Fibroblast of pulmonary artery (primary cell): ENCODE data around the gene ITGA3.

Experiments
- DNase-seq: peaks from one replicate; pipeline ENCODE4 v3.0.0-alpha.2; 2010; ENCODE audit warnings: low read depth
- H3K4me3 ChIP-seq: replicated peaks from 2 replicates; pipeline ENCODE4 v1.5.1; 2011; ENCODE audit warnings: low read depth, mild to moderate bottlenecking, control low read depth, low read length, moderate library complexity
- CTCF ChIP-seq: IDR thresholded peaks from 2 replicates; pipeline ENCODE4 v1.5.1; 2011; ENCODE audit warnings: mild to moderate bottlenecking, control low read depth, low read length, inconsistent platforms; ENCODE audit errors: missing control alignments

ITGA3 gene

DNA sequence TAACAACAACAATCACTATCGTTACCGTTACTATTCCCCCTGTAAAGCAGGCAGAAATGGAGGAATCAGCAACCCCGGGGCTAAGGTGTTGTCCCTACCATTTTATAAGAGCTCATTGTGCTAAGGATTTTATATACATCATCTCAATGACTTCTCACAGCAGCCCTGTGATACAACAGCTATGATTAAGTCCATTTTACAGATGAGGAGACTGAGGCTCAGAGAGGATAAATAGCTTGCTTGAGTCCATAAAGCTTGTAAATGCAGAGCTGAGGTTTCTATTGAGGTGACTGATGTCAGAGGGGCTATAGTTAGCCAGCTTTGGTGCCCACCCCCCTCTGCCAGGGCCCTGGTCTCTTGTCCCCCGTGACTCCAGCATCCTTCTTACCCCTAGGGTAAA is 22.5 kb downstream of the ITGA3 start:
- DNase-seq = no peak
- no peak for TF ChIP-seq CTCF
- no peak overlapping the region for H3K4me3 ChIP-seq

GRCh38 chr17:50079334-50080095 is 23.6 kb downstream of the ITGA3 start:
- no peak overlapping the region for H3K4me3 ChIP-seq
- TF ChIP-seq CTCF = peak; percentile 66
- DNase-seq = peak; percentile 46

DNA sequence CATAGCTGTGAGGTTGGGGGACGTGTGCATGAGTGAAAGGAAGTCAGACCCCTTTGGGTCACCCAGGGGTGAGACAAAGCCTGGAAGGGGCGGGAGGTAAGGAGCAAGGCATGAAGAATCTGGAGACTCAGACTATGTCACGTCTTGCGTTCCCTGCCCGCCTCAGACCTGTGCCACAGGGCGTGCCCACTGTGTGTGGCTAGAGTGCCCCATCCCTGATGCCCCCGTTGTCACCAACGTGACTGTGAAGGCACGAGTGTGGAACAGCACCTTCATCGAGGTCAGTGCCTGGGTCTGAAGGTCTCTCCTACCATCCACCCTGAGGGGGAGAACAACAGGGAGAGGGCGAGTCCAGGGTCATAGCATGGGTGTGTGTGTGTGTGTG is 24.2 kb downstream of the ITGA3 start:
- no peak overlapping the region for H3K4me3 ChIP-seq
- TF ChIP-seq CTCF = no peak
- no peak for DNase-seq

DNA sequence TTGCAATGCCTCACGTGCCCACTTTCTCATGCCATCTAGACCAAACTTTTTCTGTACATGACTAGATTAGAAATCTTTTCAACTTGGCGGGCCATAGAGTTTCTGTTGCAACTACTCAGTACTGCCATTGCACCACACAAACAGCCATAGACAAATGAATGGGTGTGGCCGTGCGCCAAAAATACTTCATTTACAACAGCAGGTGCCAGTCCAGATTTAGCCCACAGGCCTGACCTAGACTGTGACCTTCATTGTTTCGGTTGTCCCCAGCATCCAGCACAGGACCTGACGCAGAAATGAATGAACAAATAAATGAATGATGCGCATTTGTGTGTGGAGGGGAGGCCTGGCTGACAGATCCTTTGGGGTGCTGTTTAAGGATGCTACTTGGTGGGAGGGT is 24.9 kb downstream of the ITGA3 start:
- no peak for TF ChIP-seq CTCF
- no peak overlapping the region for H3K4me3 ChIP-seq

DNA sequence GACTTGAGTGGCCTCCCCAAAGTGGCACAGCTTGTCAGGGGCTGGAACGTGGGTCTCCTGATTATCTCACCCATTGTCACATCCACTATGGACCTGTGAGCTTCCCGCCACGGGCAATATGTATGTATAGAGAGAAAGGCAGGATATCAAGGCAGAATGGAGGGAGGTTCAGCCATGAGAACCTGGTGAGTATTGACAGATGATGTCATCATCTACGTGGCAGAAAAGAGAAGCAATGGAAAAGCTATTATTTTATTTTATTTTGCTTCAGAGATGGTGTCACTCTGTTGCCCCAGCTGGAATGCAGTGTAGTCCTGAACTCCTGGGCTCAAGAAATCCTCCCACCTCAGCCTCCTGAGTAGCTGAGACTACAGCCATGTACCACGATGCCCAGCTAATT is 25.8 kb downstream of the ITGA3 start:
- H3K4me3 ChIP-seq = no peak overlapping the region
- DNase-seq = no peak

More for the DNA sequence above, 24.9 kb downstream of the ITGA3 start:
- DNase-seq = peak; percentile 11

DNA sequence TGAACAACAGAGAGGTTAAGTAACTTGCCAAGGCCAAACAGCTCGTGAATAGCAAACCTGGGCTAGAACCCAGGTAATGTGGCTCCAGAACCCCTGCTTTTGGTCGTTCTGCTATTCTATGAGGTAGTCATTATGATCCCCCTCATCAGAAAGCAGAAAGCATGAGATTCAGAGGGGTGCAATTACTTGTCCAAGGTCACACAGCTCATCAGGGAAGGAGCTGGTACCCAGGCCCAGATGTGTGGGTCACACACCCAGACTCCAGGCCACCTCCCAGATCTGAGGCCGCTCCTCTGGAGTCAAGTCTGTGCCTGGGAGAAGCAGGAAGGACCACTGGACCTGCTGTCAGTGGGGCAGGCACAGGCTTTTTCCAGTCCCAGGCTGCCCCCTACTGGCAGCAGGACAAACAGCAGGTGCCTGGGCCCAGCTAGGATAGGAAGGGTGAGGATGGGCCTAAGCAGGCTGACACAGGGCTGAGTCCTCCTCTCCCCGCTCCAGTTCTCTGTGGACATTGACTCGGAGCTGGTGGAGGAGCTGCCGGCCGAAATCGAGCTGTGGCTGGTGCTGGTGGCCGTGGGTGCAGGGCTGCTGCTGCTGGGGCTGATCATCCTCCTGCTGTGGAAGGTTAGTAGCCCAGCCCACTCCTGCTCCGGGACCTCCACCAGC is 31.5 kb downstream of the ITGA3 start:
- no peak overlapping the region for H3K4me3 ChIP-seq
- DNase-seq = peak; percentile 80
- TF ChIP-seq CTCF = peak; percentile 92

More for the DNA sequence above, 25.8 kb downstream of the ITGA3 start:
- TF ChIP-seq CTCF = no peak

- no peak for DNase-seq
- no peak for TF ChIP-seq CTCF
- H3K4me3 ChIP-seq = no peak overlapping the region
Measured at GRCh38 chr17:50087912-50088405, 32.0 kb downstream of the ITGA3 start.
